ENCODE results near the gene ATP5ME.
A peak's percentile ranks its signal among the peaks of the same experiment; 100 is the strongest.
"Not testable (repeated sequence)": the region's sequence is repeated elsewhere in the genome, so short reads cannot be mapped to it uniquely, and the experiment has no call there.

The ATP5ME gene

GRCh38 chr4:704971-705277, 30.8 kb upstream of the ATP5ME start:
- no peak for DNase-seq

DNA sequence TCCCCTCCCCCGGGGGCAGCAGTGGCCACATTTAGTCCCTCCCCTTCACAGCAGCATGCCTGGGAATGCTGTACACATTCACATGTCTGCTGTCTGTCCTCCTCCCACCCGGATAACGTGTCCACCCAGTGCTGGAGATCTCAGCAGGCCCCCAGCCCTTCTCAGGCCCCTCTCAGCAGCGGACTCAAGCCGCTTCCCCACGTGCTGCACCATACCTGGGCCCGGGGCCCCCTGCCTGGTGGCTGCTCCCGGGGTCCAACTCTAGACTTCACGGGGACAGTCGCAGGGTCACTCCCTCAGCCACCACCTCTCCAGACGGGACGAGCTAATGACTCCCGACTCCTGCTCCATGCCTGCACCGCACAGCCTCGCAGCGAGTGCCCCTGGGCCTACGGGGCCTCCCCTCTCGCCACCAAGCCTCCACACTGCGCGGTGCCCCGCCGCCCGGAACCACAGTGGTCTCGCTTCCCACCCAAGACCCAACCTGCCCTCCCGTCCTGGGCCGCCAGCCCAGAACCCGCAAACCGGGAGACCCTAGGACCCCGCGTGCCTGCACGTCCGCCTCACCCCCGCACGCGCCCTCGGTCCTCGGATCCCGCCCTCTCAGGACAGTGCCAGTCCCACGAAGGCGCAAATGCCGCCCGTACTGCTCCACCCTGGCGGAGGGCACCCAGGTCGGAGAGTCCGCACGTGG, 30.3 kb upstream of the ATP5ME start:
- DNase-seq: no peak

GRCh38 chr4:703336-704197, 29.5 kb upstream of the ATP5ME start:
- no peak for DNase-seq

DNA sequence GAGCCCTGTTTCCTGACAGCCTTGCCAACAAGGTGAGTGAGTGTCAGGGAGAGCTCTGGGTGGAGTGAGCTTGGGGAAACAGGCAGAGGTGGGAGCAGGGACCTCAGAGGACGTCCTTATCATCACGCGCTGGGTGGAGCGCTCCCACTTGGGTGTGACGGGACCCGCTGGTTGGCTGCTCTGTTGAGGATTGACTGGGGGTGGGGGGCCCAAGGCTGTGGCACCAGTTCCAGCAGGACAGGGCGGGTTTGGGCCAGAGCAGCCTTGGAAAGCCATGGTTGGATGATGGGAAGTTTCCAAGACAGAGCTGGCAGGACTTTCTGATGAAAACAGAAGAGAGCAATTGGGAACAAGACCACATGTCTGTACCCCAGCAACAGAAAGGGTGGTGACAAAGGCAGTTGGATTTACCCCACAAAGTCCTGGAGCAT, 28.6 kb upstream of the ATP5ME start:
- DNase-seq: no peak

DNA sequence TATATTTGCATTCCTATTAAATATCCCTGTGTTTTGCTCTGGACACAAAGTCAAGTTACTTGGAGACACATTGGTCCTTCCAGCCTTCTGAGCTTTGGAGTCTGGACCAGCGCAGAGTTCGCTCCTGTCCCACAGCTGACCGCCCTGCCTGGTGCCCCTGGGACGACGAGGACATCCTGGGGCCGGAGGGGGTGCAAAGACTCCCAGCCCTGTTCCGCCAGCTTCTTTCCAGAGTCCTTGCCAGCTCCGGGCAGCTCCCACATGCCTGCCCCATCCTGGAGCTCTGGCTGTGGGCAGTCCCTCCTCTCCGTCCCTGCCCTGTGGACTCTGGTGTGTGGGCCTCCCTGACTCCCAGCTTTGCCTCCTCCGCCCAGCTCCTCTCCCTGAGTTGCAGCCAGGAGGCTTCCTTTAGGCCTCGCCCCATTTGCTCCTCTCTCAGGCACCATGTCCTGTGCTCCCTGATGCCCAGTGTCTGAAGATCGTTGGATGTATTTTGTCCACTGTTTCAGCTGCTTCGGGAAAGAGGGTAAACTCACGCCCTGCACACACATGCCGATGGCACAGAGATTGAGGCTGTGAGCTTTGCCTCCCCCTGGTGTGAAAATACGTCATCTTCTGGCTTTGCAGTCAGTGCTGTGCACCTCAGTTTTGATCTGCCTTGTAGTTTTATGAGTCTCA, 26.6 kb upstream of the ATP5ME start:
- DNase-seq: no peak

DNA sequence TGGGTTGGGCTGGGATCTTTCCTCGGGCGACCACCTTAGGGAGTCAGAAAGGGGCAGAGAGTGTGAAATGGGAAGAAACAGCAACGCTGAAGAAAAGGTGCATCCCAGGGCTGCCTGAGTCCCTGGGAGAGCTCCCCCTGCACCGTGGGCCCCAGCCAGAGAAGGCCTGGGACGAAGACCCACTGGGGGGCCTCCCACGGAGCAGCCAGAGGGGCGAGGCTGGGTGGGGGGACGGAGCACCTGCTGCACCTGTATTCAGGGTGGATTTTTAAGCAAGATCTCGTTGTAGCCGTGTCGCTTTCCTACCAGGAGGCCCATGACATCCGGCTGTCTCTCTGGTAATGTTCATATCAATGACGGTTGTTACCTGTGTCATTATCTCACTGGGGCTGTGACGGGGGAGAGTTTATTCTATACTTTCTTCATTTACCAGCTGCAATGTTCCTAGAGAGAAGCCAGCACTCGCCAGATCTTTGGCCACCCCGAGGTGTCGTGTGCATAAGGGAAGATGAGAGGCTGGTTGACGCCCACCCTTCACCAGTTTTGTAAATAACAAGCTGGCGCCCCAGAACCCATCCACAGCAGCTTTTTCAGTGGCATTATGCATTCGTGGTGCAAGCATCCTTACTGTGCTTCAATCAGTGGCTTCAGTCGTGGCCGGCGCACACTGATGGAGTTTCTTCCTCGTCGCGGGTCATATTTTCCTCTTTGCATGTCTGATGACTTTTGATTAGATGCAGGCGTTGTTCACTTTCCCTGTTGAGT, 25.9 kb upstream of the ATP5ME start:
- DNase-seq: no peak

GRCh38 chr4:694341-694940, 20.4 kb upstream of the ATP5ME start:
- DNase-seq: not testable (repeated sequence)

DNA sequence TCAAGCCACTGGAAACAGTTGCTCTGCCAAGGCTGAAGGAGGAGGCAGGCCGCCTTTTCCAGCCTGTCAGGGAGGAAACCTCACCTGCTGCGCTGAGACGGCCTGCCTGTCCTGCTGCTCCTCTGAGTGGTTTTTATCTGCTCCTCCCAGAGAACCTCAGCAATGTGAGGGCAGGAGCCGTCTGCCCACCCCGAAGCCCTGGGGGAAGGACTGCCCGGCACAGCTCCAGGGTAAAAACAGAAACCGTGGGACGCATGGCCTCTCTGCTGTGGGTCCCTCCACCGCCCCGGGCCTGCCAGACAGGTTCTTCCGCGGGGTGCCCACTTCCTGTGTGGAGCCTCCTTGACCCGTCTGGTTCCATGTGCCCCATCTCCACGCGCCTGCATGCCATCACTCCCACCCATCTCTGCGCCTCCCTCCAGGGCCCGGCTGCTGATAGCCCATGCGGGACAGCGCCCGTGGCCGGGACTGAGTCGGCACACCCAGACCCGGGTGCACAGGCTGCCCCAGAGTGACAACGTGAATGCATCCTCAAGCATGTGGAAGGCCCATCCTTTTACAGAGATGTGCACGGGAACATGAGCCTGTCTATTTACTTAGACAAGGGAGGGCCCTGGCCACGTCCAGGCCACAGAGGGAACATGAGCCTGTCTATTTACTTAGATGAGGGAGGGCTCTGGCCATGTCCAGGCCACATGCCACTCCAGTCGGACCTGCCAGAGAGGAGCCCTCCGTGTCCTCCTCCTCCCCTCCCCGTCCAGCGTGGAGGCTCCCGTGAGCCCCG, 18.9 kb upstream of the ATP5ME start:
- DNase-seq: no peak

DNA sequence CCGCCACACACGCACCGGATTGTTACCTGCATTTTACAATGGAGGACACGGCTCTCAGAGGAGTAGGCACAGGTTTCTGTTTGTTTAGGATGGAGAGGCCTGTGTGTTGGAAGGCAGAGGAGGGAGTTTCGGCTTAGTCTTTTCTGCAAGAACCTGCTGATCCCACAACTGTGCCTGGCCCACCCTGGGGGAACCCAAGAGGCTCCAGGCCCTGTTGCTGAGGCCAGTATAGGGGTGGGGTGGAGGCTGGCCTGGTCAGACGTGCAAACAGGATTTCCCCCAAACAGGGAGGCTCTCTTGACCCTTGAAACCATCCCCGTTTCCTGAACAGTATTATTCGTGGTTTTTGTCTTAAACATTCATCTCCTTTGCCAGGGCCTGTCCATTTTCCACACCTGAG, 15.6 kb upstream of the ATP5ME start:
- DNase-seq: no peak

- no peak for DNase-seq
Observed at GRCh38 chr4:688854-689681, 15.0 kb upstream of the ATP5ME start, which contains the start of gene SLC49A3. TSS of gene SLC49A3 (minus strand) at chr4:689151. CDS start at chr4:689127, 24 bp downstream.

- DNase-seq: no peak
Observed at GRCh38 chr4:687971-688853, 14.1 kb upstream of the ATP5ME start.

- no peak for DNase-seq
Observed at GRCh38 chr4:687048-687970, 13.2 kb upstream of the ATP5ME start.

DNA sequence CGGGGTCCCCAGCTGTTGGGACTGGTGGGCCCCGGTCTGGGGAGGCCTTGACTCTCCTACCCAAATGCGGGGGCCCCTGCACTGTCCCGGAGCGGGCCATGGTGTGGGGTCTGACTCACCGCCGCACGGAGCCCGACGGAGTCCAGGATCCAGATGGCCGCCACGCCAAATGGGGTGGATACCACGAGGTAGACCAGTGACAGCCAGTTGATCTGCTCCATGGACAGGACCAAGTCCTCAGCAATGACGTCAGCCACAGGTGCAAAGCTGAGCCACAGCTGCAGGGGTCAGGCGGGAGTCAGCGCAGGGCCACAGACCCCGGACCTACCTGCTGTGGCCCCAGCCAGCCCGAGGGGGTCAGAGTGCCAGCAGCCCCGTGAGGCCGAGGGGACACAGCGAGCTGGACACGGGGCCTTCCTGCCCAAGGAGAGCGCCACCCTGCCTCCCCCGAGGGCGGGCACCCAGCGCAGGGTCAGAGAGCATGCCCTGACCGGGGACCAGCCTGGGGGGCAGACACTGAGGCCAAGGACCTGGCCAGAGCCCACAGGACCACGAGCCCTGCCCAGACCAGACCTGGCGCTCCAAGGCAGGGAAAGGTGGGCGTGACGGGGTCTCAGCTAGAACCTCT, 12.5 kb upstream of the ATP5ME start:
- DNase-seq: no peak

DNA sequence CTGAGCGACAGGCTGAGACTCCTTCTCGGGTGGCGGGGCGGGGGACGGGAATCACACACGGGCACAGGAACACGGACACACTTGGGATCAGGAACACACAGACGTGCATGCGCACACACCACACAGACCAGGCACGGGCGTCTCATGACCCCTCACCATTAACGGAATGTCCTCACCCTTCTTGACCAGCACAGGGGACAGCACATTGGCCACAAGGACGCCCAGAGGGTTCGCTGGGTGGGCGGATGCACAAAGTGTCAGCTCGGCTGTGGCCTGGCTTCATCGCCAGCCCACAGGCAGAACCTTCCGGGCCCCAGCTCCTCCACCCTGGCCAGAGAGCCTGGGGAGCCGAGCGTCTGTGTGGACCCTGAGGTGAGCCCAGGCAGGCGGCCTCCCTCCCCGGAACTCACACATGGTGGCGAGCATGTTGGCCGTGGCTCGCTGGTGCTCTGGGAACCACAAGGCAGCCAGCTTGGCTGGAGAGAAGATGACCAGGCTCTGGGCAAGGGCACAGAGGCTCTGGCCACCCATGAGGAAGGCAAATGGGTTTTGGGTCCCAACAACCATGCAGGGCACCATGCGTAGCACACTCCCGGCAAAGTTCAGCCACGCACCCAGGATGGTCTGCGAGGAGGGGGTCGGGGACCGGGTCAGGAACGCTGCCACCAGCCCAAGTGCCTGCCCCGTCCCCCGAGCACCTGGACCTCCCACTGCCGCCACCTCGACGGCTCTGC, 11.8 kb upstream of the ATP5ME start:
- no peak for DNase-seq

- no peak for DNase-seq
Observed at GRCh38 chr4:684623-685327, 10.7 kb upstream of the ATP5ME start.

DNA sequence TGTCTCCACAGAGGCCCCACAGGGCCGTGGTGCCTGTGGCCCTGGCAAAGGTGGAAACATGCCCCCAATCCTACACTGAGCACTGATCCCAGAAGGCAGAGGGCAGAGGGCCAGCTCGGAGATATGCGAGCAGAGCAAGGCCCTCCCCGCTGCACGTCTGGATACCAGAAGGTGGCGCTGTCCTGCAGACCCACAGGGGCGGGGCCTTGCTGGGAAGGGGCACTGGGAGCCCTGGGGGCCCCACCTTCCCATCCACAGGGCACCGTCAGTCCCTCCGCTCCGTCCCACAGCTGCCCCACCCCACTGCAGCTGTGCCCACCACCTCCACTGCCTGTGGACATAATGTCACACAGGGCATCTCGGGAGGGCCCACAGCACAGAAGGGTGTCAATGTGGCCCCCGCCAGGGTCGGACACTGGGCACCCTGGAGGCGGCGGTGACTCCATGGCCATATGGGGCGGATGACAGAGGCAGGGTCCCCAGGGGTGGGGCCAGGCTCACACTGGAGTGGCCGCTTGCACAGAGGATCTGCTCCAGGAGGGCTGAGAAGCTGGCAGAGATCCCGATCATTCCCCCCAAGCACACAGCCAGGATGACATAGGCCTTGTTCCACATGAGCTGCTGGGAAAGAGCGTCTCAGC, 10.0 kb upstream of the ATP5ME start:
- DNase-seq: peak in 1 of 2 donors; percentile 48

Measured in stimulated activated CD4-positive, alpha-beta T cell treated with anti-CD3 and anti-CD28 coated beads, Interleukin-2, amount 100 ng/mL, for 48 hours (primary cell).